Caco-2 (cell line): ENCODE measurements around the gene AGAP1. TPM values are rescaled to one million over a fixed set of nuclear protein-coding genes. Genes with fewer than 3 reads are reported as not detected.

ENCODE experiments used
- BruUV-seq: library from RNA; stranded (reverse); fragments of 400-500 nt; replicated peaks from 2 replicates; lab custom pipeline; 2021; lab: Mats Ljungman, UMichigan
- CTCF ChIA-PET: fragments of 300-600 bp; sonication (Branson Sonifier 250); formaldehyde crosslinking; loops from one replicate; lab custom pipeline; 2022; ENCODE audit warnings: antibody characterized with exemption; lab: Charles Lee
- POLR2A ChIA-PET: fragments of 300-600 bp; sonication (Branson Sonifier 250); formaldehyde crosslinking; loops from one replicate; lab custom pipeline; 2022; ENCODE audit warnings: antibody characterized with exemption; lab: Charles Lee
- DNase-seq, 2 experiments: peaks; one replicate each; pipeline versions ENCODE4 v3.0.0 to v3.0.0-alpha.2; 2020 to 2022
- H3K27me3 ChIP-seq: replicated peaks from 2 replicates; pipeline ENCODE4 v1.6.0; 2011; ENCODE audit warnings: low read length; ENCODE audit not compliant: control insufficient read depth, insufficient read depth
- H3K36me3 ChIP-seq: 2 replicates; pipeline ENCODE4 v1.5.1; 2011; ENCODE audit warnings: low read length; ENCODE audit not compliant: control insufficient read depth, insufficient read depth
- H3K4me1 ChIP-seq: fragments of 250-450 bp; sonication (Bioruptor Pico); 2 replicates; pipeline ENCODE4 v1.5.1; 2020; ENCODE audit warnings: mild to moderate bottlenecking
- H3K4me3 ChIP-seq: 2 replicates; pipeline ENCODE4 v1.5.1; 2011; ENCODE audit warnings: low read depth, mild to moderate bottlenecking, control low read depth, low read length
- H3K9me3 ChIP-seq: fragments of 250-450 bp; sonication (Bioruptor Pico); 2 replicates; pipeline ENCODE4 v1.5.1; 2020; ENCODE audit warnings: mild to moderate bottlenecking, moderate library complexity
- H3K27ac Mint-ChIP-seq: one replicate; pipeline ENCODE4 v1.8.0; 2022; ENCODE audit warnings: mixed read lengths; ENCODE audit not compliant: unreplicated experiment
- H3K27me3 Mint-ChIP-seq: one replicate; pipeline ENCODE4 v1.8.0; 2022; ENCODE audit warnings: mixed read lengths; ENCODE audit not compliant: insufficient read depth, unreplicated experiment
- H3K36me3 Mint-ChIP-seq: one replicate; pipeline ENCODE4 v1.8.0; 2022; ENCODE audit warnings: mild to moderate bottlenecking, mixed read lengths; ENCODE audit not compliant: insufficient read depth, unreplicated experiment
- H3K4me1 Mint-ChIP-seq: one replicate; pipeline ENCODE4 v1.8.0; 2022; ENCODE audit warnings: low read depth, mixed read lengths; ENCODE audit not compliant: unreplicated experiment
- H3K4me3 Mint-ChIP-seq: one replicate; pipeline ENCODE4 v1.8.0; 2022; ENCODE audit warnings: mild to moderate bottlenecking, moderate library complexity, mixed read lengths; ENCODE audit not compliant: unreplicated experiment
- H3K9me3 Mint-ChIP-seq: one replicate; pipeline ENCODE4 v1.8.0; 2022; ENCODE audit warnings: mixed read lengths; ENCODE audit not compliant: unreplicated experiment
- CTCF ChIP-seq, 2 experiments: fragments of 200-600 bp in 1 of 2; IDR thresholded peaks; 1 replicate in 1 of 2; 2 replicates in 1 of 2; pipeline versions ENCODE4 v1.5.1 to v1.8.0; 2011 to 2022; ENCODE audit warnings: antibody characterized with exemption in 1 of 2, control low read depth in 1 of 2, inconsistent platforms in 1 of 2, low read depth in 1 of 2, low read length in 1 of 2, mild to moderate bottlenecking in 1 of 2, moderate library complexity in 1 of 2; ENCODE audit not compliant: insufficient read depth in 1 of 2, severe bottlenecking in 1 of 2, unreplicated experiment in 1 of 2
- intact Hi-C: fragments of 100-400 bp; cut with micrococcal nuclease; formaldehyde crosslinking; loops from one replicate; pipeline ENCODE4 v1.10.0; 2022; ENCODE audit not compliant: unreplicated experiment
- total RNA-seq: library from RNA; stranded (reverse); gene quantifications from 2 replicates; pipeline ENCODE4 v1.2.3, GENCODE V29; 2022

AGAP1 gene
- total RNA-seq, 1 experiment from 2014 or later = 41.7 TPM

GRCh38 chr2:236127010-236127409, 633.2 kb downstream of the AGAP1 start:
- Histone ChIP-seq H3K36me3 (no peaks in the 10 kb centered on the region; the same call in 1 of the 2 replicates), H3K4me3 (no peak overlapping the region), H3K9me3 (no peaks in the 10 kb centered on the region), H3K4me1 (no peaks in the 10 kb centered on the region), H3K27me3 (no peaks in the 10 kb centered on the region)
- TF ChIP-seq CTCF (IDR thresholded peaks at IDR 0.05; ENCODE audit: insufficient read depth in 1 of 2, low read depth in 1 of 2, low read length in 1 of 2, severe bottlenecking in 1 of 2, unreplicated experiment in 1 of 2) = no peak
- H3K36me3 Mint-ChIP-seq = no peaks in the 10 kb centered on the region
- intact Hi-C loops = no loop called here
- H3K4me3 Mint-ChIP-seq = no peak overlapping the region
- DNase-seq = no peak
- H3K27ac Mint-ChIP-seq = no peak overlapping the region
- H3K9me3 Mint-ChIP-seq = no peaks in the 10 kb centered on the region
- ChIA-PET CTCF (no interaction called here), POLR2A (interaction anchor here (0.6 kb wide), 1 partner anchor 181 kb away, joined by 6 read pairs; no protein-coding TSS in a partner anchor)
- BruUV-seq = no TSS peak
- H3K4me1 Mint-ChIP-seq = no peaks in the 10 kb centered on the region
- no peaks in the 10 kb centered on the region for H3K27me3 Mint-ChIP-seq

- BruUV-seq = no TSS peak
- Histone ChIP-seq H3K9me3 (no peaks in the 10 kb centered on the region), H3K27me3 (no peaks in the 10 kb centered on the region), H3K36me3 (no peaks in the 10 kb centered on the region; the same call in 1 of the 2 replicates), H3K4me3 (no peak overlapping the region), H3K4me1 (no peaks in the 10 kb centered on the region)
- Mint-ChIP-seq H3K36me3 (no peaks in the 10 kb centered on the region), H3K27ac (no peak overlapping the region), H3K9me3 (no peaks in the 10 kb centered on the region), H3K4me3 (no peak overlapping the region), H3K4me1 (no peaks in the 10 kb centered on the region), H3K27me3 (no peaks in the 10 kb centered on the region)
- CTCF ChIA-PET = no interaction called here
- DNase-seq = no peak
- TF ChIP-seq CTCF (IDR thresholded peaks at IDR 0.05; ENCODE audit: insufficient read depth in 1 of 2, low read depth in 1 of 2, low read length in 1 of 2, severe bottlenecking in 1 of 2, unreplicated experiment in 1 of 2) = no peak
- intact Hi-C loops = no loop called here
- POLR2A ChIA-PET = no interaction called here
Observed at GRCh38 chr2:236128321-236128720, 634.5 kb downstream of the AGAP1 start.

- Histone ChIP-seq H3K9me3 (no peaks in the 10 kb centered on the region), H3K4me3 (no peak overlapping the region), H3K4me1 (no peaks in the 10 kb centered on the region), H3K27me3 (no peaks in the 10 kb centered on the region), H3K36me3 (no peaks in the 10 kb centered on the region; the same call in 1 of the 2 replicates)
- H3K9me3 Mint-ChIP-seq = no peaks in the 10 kb centered on the region
- no peaks in the 10 kb centered on the region for H3K27me3 Mint-ChIP-seq
- TF ChIP-seq CTCF (IDR thresholded peaks at IDR 0.05; ENCODE audit: insufficient read depth in 1 of 2, low read depth in 1 of 2, low read length in 1 of 2, severe bottlenecking in 1 of 2, unreplicated experiment in 1 of 2) = no peak
- no peak overlapping the region for H3K27ac Mint-ChIP-seq
- no peak overlapping the region for H3K4me3 Mint-ChIP-seq
- POLR2A ChIA-PET = no interaction called here
- H3K36me3 Mint-ChIP-seq = no peaks in the 10 kb centered on the region
- intact Hi-C loops = no loop called here
- no peak for DNase-seq
- CTCF ChIA-PET = no interaction called here
- no peaks in the 10 kb centered on the region for H3K4me1 Mint-ChIP-seq
- no TSS peak for BruUV-seq
Observed at GRCh38 chr2:236129935-236130334, 636.1 kb downstream of the AGAP1 start.
